Coronary artery (tissue), 2 donors: ENCODE measurements around the gene CEP112.
"Not testable (repeated sequence)": the region's sequence is repeated elsewhere in the genome, so short reads cannot be mapped to it uniquely, and the experiment has no call there.

Source experiments
- DNase-seq: peaks from one replicate; pipeline ENCODE4 v3.0.0-alpha.2; 2017; ENCODE audit warnings: low spot score
- H3K27ac ChIP-seq, 2 donors: fragments of 200-600 bp; sonication (generic); one replicate each; pipeline ENCODE4 v1.5.1; 2016 to 2019
- H3K4me3 ChIP-seq: fragments of 200-600 bp; sonication (generic); 2 replicates; pipeline ENCODE4 v1.5.1; 2016; ENCODE audit warnings: mild to moderate bottlenecking, moderate library complexity
- CTCF ChIP-seq: fragments of 200-600 bp; sonication (generic); IDR thresholded peaks from one replicate; pipeline ENCODE4 v1.5.1; 2019; ENCODE audit warnings: antibody characterized with exemption

Gene CEP112

GRCh38 chr17:65739034-65739433 is 452.9 kb downstream of the CEP112 start:
- no peak for DNase-seq
- Histone ChIP-seq H3K27ac (no peak overlapping the region), H3K4me3 (no peak overlapping the region)
- no peak for TF ChIP-seq CTCF

DNA sequence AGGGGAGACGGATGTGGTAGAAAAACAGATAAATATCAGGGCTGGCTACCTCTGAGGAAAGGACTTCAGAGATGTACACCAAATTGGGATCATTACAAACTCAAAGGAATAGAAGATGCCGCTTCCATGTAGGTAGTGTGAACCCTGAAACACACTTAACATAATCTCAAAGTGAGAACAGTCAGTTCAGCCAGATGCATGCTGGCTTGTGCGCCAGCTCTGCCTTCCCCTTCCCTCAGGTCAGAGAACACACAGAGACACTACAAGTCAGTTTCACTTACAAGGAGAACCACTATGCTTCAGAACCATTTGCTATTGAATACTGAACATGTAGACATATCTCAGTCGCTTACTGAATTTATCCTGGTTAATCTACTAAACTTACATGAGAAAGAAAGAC is 454.5 kb downstream of the CEP112 start:
- no peak for DNase-seq
- Histone ChIP-seq H3K4me3 (no peak overlapping the region), H3K27ac (no peak overlapping the region)
- no peak for TF ChIP-seq CTCF

DNA sequence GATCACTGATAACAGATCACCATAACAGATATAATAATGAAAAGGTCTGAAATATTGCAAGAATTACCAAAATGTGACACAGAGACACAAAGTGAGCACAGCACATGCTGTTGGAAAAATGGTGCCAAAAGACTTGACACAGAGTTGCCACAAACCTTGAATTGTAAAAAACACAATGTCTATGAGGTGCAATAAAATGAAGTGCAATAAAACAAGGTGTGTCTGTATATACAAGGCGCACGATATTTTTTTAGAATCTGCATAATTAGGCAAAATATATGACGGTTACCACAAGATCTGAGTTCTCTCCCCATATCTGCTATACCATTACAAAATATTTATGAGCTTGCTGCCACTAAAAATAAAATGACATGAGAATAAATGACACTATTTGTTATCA is 458.6 kb downstream of the CEP112 start:
- TF ChIP-seq CTCF = no peak
- H3K4me3 ChIP-seq = no peak overlapping the region
- H3K27ac ChIP-seq = no peak overlapping the region
- DNase-seq = no peak

DNA sequence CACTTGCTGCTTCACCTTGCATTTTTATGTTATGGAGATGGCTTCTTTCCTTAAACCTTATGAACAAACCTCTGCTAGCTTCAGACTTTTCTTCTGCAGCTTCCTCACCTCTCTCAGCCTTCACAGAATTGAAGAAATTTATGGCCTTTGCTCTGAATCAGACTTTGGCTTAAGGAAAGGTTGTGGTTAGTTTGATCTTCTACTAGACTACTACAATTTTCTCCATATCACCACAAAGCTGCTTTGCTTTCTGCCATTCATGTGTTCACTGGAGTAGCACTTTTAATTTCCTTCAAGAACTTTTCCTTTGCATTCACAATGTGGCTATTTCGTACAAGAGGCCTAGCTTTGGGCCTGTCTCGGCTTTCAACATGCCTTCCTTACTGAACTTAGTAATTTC is 459.3 kb downstream of the CEP112 start:
- not testable (repeated sequence) for H3K27ac ChIP-seq, H3K4me3 ChIP-seq, DNase-seq

DNA sequence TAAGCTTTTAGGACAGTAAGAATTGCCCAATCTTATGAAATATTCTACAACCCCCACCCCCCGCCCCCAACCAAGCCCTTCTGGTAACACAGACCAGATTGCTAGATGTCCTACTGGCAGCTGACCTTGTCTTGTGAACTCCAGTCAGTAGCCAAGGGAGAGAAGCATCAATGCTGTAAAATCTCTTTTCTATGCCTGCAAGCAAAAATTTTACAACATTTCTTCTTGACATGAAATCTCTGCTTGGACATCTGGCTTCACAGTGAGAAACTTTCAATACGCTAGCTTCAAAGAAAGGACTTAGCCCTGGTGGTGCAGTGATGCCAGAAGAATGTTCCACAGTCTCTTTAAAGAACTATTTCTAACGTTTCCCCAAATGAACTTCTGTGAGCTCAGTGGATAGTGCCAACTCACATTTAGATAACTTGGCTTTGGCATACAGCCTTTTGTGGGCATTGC is 461.2 kb downstream of the CEP112 start:
- no peak overlapping the region for H3K27ac ChIP-seq
- no peak overlapping the region for H3K4me3 ChIP-seq
- no peak for TF ChIP-seq CTCF
- DNase-seq = no peak

- Histone ChIP-seq H3K27ac (no peak overlapping the region), H3K4me3 (no peak overlapping the region)
- DNase-seq = no peak
- TF ChIP-seq CTCF = no peak
These were observed 462.7 kb downstream of the CEP112 start for GRCh38 chr17:65729207-65729606.

DNA sequence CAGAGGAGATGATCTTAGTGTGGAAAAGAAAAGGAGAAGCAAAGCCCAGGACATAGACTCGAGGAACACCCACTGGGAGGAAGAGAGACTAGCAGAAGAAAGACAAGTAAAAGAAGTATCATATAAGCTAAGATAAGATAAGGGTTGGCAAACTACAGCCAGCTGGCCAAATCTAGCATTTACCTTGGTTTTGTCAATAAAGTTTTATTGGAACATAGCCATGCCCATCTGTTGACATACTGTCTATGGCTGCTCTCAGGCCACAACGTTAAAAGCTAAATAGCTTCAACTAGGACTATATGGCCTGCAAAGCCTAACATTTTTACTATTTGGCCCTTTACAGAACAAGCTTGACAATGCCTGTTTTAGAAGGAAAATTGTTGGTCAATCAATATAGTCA is 464.1 kb downstream of the CEP112 start:
- H3K4me3 ChIP-seq = no peak overlapping the region
- H3K27ac ChIP-seq = no peak overlapping the region
- no peak for TF ChIP-seq CTCF
- DNase-seq = no peak

- no peak for TF ChIP-seq CTCF
- no peak for DNase-seq
- Histone ChIP-seq H3K27ac (no peak overlapping the region), H3K4me3 (no peak overlapping the region)
These were observed 464.7 kb downstream of the CEP112 start for GRCh38 chr17:65727246-65727645.
